T-cell (primary cell): ENCODE results near the gene SLC24A3. TPM values are rescaled to one million over a fixed set of nuclear protein-coding genes. Genes with fewer than 3 reads are reported as not detected.

ENCODE experiments used
- ATAC-seq, 4 experiments: fragments of 200-7000 bp in 3 of 4; fragments of 150-1000 bp in 1 of 4; cut with Tn5 transposase; replicated peaks in 1 of 4; 1 replicate in 3 of 4; 2 replicates in 1 of 4; pipeline ENCODE4 v1.10.0; 2021; ENCODE audit warnings: moderate library complexity in 3 of 4, mild to moderate bottlenecking in 2 of 4, moderate number of reproducible peaks in 1 of 4
- CTCF ChIA-PET, 2 donors: fragments of 300-600 bp; sonication (Branson Sonifier 250); formaldehyde crosslinking; loops; one replicate each; lab custom pipeline; 2022; ENCODE audit warnings: antibody characterized with exemption in 2 of 2; lab: Charles Lee
- POLR2A ChIA-PET, 2 donors: fragments of 300-600 bp; sonication (Branson Sonifier 250); formaldehyde crosslinking; loops; one replicate each; lab custom pipeline; 2022; ENCODE audit warnings: antibody characterized with exemption in 2 of 2; lab: Charles Lee
- DNase-seq, 35 experiments: peaks; one replicate each; pipeline versions ENCODE4 v3.0.0 to v3.0.0-alpha.2; 2013 to 2023
- H3K27ac ChIP-seq: one replicate; pipeline ENCODE4 v1.5.1; 2013; ENCODE audit warnings: low read length
- H3K27me3 ChIP-seq, 2 experiments: replicated peaks in 1 of 2; 1 replicate in 1 of 2; 2 replicates in 1 of 2; pipeline versions ENCODE4 v1.6.1 to v1.7.0; 2013; ENCODE audit warnings: low read length in 1 of 2, mixed read lengths in 1 of 2; ENCODE audit not compliant: control insufficient read depth in 2 of 2, insufficient read depth in 2 of 2; ENCODE audit errors: extremely low read depth in 1 of 2
- H3K36me3 ChIP-seq, 2 donors: 1 replicate in 1 of 2; 2 replicates in 1 of 2; pipeline versions ENCODE4 v1.6.1 to v1.7.0; 2013; ENCODE audit warnings: low read length in 1 of 2; ENCODE audit not compliant: control insufficient read depth in 2 of 2, insufficient read depth in 1 of 2; ENCODE audit errors: extremely low read depth in 1 of 2
- H3K4me1 ChIP-seq, 2 experiments: 1 replicate in 1 of 2; 2 replicates in 1 of 2; pipeline versions ENCODE4 v1.6.1 to v1.7.0; 2013; ENCODE audit warnings: low read length in 2 of 2, mixed read lengths in 1 of 2; ENCODE audit not compliant: insufficient read depth in 2 of 2, control insufficient read depth in 1 of 2; ENCODE audit errors: extremely low read depth in 1 of 2
- H3K4me3 ChIP-seq, 2 donors: 1 replicate in 1 of 2; 2 replicates in 1 of 2; pipeline versions ENCODE4 v1.5.1 to v1.7.0; 2013; ENCODE audit warnings: mild to moderate bottlenecking in 2 of 2, low read length in 1 of 2, moderate library complexity in 1 of 2; ENCODE audit not compliant: control insufficient read depth in 1 of 2; ENCODE audit errors: extremely low read depth in 1 of 2
- H3K9me3 ChIP-seq: 2 replicates; pipeline ENCODE4 v1.7.0; 2013
- H3K27ac Mint-ChIP-seq, 2 donors: one replicate each; pipeline ENCODE4 v1.8.0; 2020 to 2021; ENCODE audit warnings: mild to moderate bottlenecking in 2 of 2, mixed read lengths in 2 of 2
- H3K27me3 Mint-ChIP-seq, 2 donors: one replicate each; pipeline ENCODE4 v1.8.0; 2021 to 2022; ENCODE audit warnings: mixed read lengths in 2 of 2
- H3K36me3 Mint-ChIP-seq: one replicate; pipeline ENCODE4 v1.8.0; 2021; ENCODE audit warnings: mixed read lengths
- H3K4me1 Mint-ChIP-seq, 3 donors: one replicate each; pipeline ENCODE4 v1.8.0; 2020 to 2022; ENCODE audit warnings: mixed read lengths in 3 of 3, mild to moderate bottlenecking in 1 of 3
- H3K4me3 Mint-ChIP-seq, 3 donors: one replicate each; pipeline ENCODE4 v1.8.0; 2020 to 2022; ENCODE audit warnings: mild to moderate bottlenecking in 3 of 3, mixed read lengths in 3 of 3, moderate library complexity in 3 of 3
- H3K9me3 Mint-ChIP-seq, 3 donors: one replicate each; pipeline ENCODE4 v1.8.0; 2020 to 2022; ENCODE audit warnings: mixed read lengths in 3 of 3
- WGBS: methylation state at CpG from one replicate; pipeline ENCODE4 v1.1.5; 2013; ENCODE audit warnings: missing lambda C conversion rate; ENCODE audit not compliant: insufficient coverage; 5-methylcytosine and 5-hydroxymethylcytosine counted together
- total RNA-seq, 35 experiments: library from RNA in 6 of 35; stranded (reverse) in 6 of 35; fragments of 120-200 nt in 1 of 35; gene quantifications; one replicate each; pipeline versions ENCODE4 v1.2.1 to v1.2.4 and lab custom pipeline; 2013 to 2026

The SLC24A3 gene
- total RNA-seq, 5 donors from 2014 or later (not counting 1 experiment from before 2014, with no cell fraction given) = 0.06 to 0.25 (median 0.12) TPM

DNA sequence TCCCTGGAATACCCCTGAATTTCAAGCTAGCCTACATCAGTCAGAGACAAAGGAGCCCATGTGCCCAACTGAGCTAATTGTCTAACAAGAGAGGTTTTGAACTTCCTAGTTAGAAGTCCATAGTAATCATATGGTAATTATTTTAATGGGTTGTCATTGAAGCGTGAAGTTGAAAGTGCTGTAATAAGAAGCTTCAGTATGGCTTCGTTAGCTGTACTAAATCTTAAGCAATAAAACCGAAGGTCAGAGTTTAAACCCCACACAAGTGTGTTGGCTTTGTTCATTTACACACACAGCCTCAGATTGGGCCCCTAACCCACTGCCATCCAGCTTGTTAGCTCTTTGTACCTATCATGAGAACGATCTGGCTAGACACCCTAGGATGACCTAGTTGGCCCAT is 350.0 kb downstream of the SLC24A3 start:
- no peak for ATAC-seq
- no peaks in the 10 kb centered on the region for H3K36me3 ChIP-seq
- POLR2A ChIA-PET = no interaction called here
- no peaks in the 10 kb centered on the region for H3K4me1 ChIP-seq
- Mint-ChIP-seq H3K27ac (no peak overlapping the region), H3K36me3 (no peaks in the 10 kb centered on the region), H3K4me1 (no peaks in the 10 kb centered on the region), H3K27me3 (peaks cover 0 to 11% of the 10 kb centered on the region in 2 donors), H3K4me3 (no peak overlapping the region), H3K9me3 (peaks cover 0 to 5% (median 0%) of the 10 kb centered on the region in 3 donors)
- no peak for DNase-seq
- no CpG with 5 or more reads among the region's 4 CpGs for WGBS
- CTCF ChIA-PET = no interaction called here
- no peaks in the 10 kb centered on the region for H3K27me3 ChIP-seq
- no peaks in the 10 kb centered on the region for H3K9me3 ChIP-seq
- no peak overlapping the region for H3K27ac ChIP-seq
- H3K4me3 ChIP-seq = no peak overlapping the region

GRCh38 chr20:19564261-19564660 is 351.8 kb downstream of the SLC24A3 start:
- DNase-seq (no peak), ATAC-seq (no peak)
- Mint-ChIP-seq H3K4me1 (no peaks in the 10 kb centered on the region), H3K4me3 (no peak overlapping the region), H3K27ac (no peak overlapping the region), H3K9me3 (peaks cover 0 to 5% (median 0%) of the 10 kb centered on the region in 3 donors), H3K27me3 (peaks cover 0 to 11% of the 10 kb centered on the region in 2 donors), H3K36me3 (no peaks in the 10 kb centered on the region)
- Histone ChIP-seq H3K36me3 (no peaks in the 10 kb centered on the region), H3K9me3 (no peaks in the 10 kb centered on the region), H3K4me3 (no peak overlapping the region), H3K27ac (no peak overlapping the region), H3K4me1 (no peaks in the 10 kb centered on the region), H3K27me3 (no peaks in the 10 kb centered on the region)
- POLR2A ChIA-PET = no interaction called here
- CTCF ChIA-PET = no interaction called here
- WGBS = 92% methylated on average over 3 of the region's 3 CpGs

GRCh38 chr20:19565736-19566135 is 353.3 kb downstream of the SLC24A3 start:
- POLR2A ChIA-PET = no interaction called here
- H3K27me3 ChIP-seq = no peaks in the 10 kb centered on the region
- ATAC-seq (no peak), DNase-seq (no peak)
- H3K36me3 ChIP-seq = no peaks in the 10 kb centered on the region
- Mint-ChIP-seq H3K4me1 (no peaks in the 10 kb centered on the region), H3K27ac (no peak overlapping the region), H3K4me3 (no peak overlapping the region), H3K9me3 (peaks cover 0 to 5% (median 5%) of the 10 kb centered on the region in 3 donors), H3K27me3 (peaks cover 2 to 14% of the 10 kb centered on the region in 2 donors), H3K36me3 (no peaks in the 10 kb centered on the region)
- H3K4me3 ChIP-seq = no peak overlapping the region
- no peaks in the 10 kb centered on the region for H3K4me1 ChIP-seq
- no CpG with 5 or more reads among the region's 2 CpGs for WGBS
- no peak overlapping the region for H3K27ac ChIP-seq
- CTCF ChIA-PET = no interaction called here
- H3K9me3 ChIP-seq = no peaks in the 10 kb centered on the region

GRCh38 chr20:19566226-19566945 is 353.9 kb downstream of the SLC24A3 start:
- Histone ChIP-seq H3K9me3 (no peaks in the 10 kb centered on the region), H3K27me3 (no peaks in the 10 kb centered on the region), H3K4me3 (no peak overlapping the region), H3K27ac (no peak overlapping the region), H3K4me1 (no peaks in the 10 kb centered on the region), H3K36me3 (no peaks in the 10 kb centered on the region)
- no peaks in the 10 kb centered on the region for H3K4me1 Mint-ChIP-seq
- ATAC-seq = no peak
- DNase-seq = no peak
- 71% methylated on average over 1 of the region's 3 CpGs for WGBS
- peaks cover 0 to 5% (median 5%) of the 10 kb centered on the region in 3 donors for H3K9me3 Mint-ChIP-seq
- H3K27me3 Mint-ChIP-seq = peaks cover 2 to 14% of the 10 kb centered on the region in 2 donors
- no peaks in the 10 kb centered on the region for H3K36me3 Mint-ChIP-seq
- H3K27ac Mint-ChIP-seq = no peak overlapping the region
- POLR2A ChIA-PET = no interaction called here
- no peak overlapping the region for H3K4me3 Mint-ChIP-seq
- CTCF ChIA-PET = no interaction called here

DNA sequence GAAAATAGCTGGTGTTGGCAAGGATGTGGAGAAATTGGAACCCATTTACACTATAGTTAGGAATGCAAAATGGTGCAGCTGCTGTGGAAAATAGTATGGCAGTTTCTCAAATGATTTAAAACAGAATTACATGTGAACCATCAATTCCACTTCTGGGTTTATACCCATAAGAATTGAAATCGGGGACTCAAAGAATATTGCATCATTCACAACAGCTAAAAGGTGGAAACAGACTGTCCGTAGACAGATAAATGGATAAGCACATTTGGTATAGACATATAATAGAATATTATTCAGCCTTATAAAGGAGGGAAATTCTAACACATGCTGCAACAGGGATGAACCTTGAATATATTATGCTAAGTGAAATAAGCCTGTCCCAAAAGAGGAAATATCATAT is 355.7 kb downstream of the SLC24A3 start:
- no peak overlapping the region for H3K4me3 Mint-ChIP-seq
- Histone ChIP-seq H3K4me3 (no peak overlapping the region), H3K9me3 (no peaks in the 10 kb centered on the region), H3K27ac (no peak overlapping the region), H3K36me3 (no peaks in the 10 kb centered on the region), H3K4me1 (no peaks in the 10 kb centered on the region), H3K27me3 (no peaks in the 10 kb centered on the region)
- H3K9me3 Mint-ChIP-seq = peaks cover 0 to 5% (median 5%) of the 10 kb centered on the region in 3 donors
- DNase-seq (no peak), ATAC-seq (no peak)
- ChIA-PET POLR2A (no interaction called here), CTCF (no interaction called here)
- peaks cover 2 to 11% of the 10 kb centered on the region in 2 donors for H3K27me3 Mint-ChIP-seq
- no peaks in the 10 kb centered on the region for H3K4me1 Mint-ChIP-seq
- no peaks in the 10 kb centered on the region for H3K36me3 Mint-ChIP-seq
- no CpG with 5 or more reads among the region's 2 CpGs for WGBS
- no peak overlapping the region for H3K27ac Mint-ChIP-seq

GRCh38 chr20:19571996-19572395 is 359.6 kb downstream of the SLC24A3 start:
- Mint-ChIP-seq H3K4me1 (no peaks in the 10 kb centered on the region), H3K27me3 (peaks cover 2 to 3% of the 10 kb centered on the region in 2 donors), H3K36me3 (no peaks in the 10 kb centered on the region), H3K9me3 (peaks cover 0 to 5% (median 0%) of the 10 kb centered on the region in 3 donors), H3K27ac (no peak overlapping the region), H3K4me3 (no peak overlapping the region)
- Histone ChIP-seq H3K9me3 (no peaks in the 10 kb centered on the region), H3K4me1 (no peaks in the 10 kb centered on the region), H3K27me3 (no peaks in the 10 kb centered on the region), H3K36me3 (no peaks in the 10 kb centered on the region), H3K27ac (no peak overlapping the region), H3K4me3 (no peak overlapping the region)
- POLR2A ChIA-PET = no interaction called here
- CTCF ChIA-PET = no interaction called here
- no CpG with 5 or more reads among the region's 2 CpGs for WGBS
- DNase-seq (no peak), ATAC-seq (no peak)
